ENCODE measurements around the gene TDRD12.
"Not testable (repeated sequence)": the region's sequence is repeated elsewhere in the genome, so short reads cannot be mapped to it uniquely, and the experiment has no call there.

The TDRD12 gene

GRCh38 chr19:32866061-32866460 lies 146.5 kb downstream of the TDRD12 start:
- H3K27ac ChIP-seq = no peak overlapping the region
- TF ChIP-seq CTCF (conservative IDR thresholded peaks at IDR 0.05) = no peak

GRCh38 chr19:32866564-32867265 lies 147.1 kb downstream of the TDRD12 start:
- TF ChIP-seq CTCF (conservative IDR thresholded peaks at IDR 0.05) = no peak
- no peak overlapping the region for H3K27ac ChIP-seq

- not testable (repeated sequence) for H3K27ac ChIP-seq
These were observed 147.9 kb downstream of the TDRD12 start for GRCh38 chr19:32867436-32867835.

GRCh38 chr19:32868206-32868950 lies 148.8 kb downstream of the TDRD12 start:
- no peak overlapping the region for H3K27ac ChIP-seq
- no peak for TF ChIP-seq CTCF (conservative IDR thresholded peaks at IDR 0.05)

- no peak within 1 kb of the TSS for H3K27ac ChIP-seq
- TF ChIP-seq CTCF (conservative IDR thresholded peaks at IDR 0.05) = no peak
These were observed 149.9 kb downstream of the TDRD12 start, which contains the start of gene SLC7A9 for GRCh38 chr19:32869369-32869965. Gene SLC7A9, minus strand, starts transcription at chr19:32869767. Its CDS starts 1,233 bp downstream, at chr19:32868534.

GRCh38 chr19:32869966-32870573 lies 150.5 kb downstream of the TDRD12 start:
- TF ChIP-seq CTCF (conservative IDR thresholded peaks at IDR 0.05) = no peak
- no peak overlapping the region for H3K27ac ChIP-seq

GRCh38 chr19:32870981-32871451 lies 151.4 kb downstream of the TDRD12 start:
- no peak overlapping the region for H3K27ac ChIP-seq
- no peak for TF ChIP-seq CTCF (conservative IDR thresholded peaks at IDR 0.05)

Data from VCaP (cell line).